Thyroid gland (tissue), 4 donors: Measurements from ENCODE around the gene MPDU1.

ENCODE experiments used
- CTCF ChIP-seq, 6 experiments: fragments of 200-600 bp in 3 of 6; fragments of 450-650 bp in 3 of 6; sonication (generic) in 3 of 6; IDR thresholded peaks; one replicate each; pipeline ENCODE4 v1.5.1; 2016 to 2019; ENCODE audit warnings: antibody characterized with exemption in 6 of 6, mild to moderate bottlenecking in 2 of 6, inconsistent platforms in 1 of 6, moderate library complexity in 1 of 6
- POLR2A ChIP-seq, 2 donors: fragments of 450-650 bp; IDR thresholded peaks; one replicate each; pipeline ENCODE4 v1.6.1; 2017; ENCODE audit warnings: antibody characterized with exemption in 2 of 2, mild to moderate bottlenecking in 2 of 2, moderate library complexity in 1 of 2

- TF ChIP-seq CTCF (IDR thresholded peaks at IDR 0.05) (no peak), POLR2A (IDR thresholded peaks at IDR 0.05) (no peak)
Observed at GRCh38 chr17:7562208-7562605, 21.4 kb upstream of the MPDU1 start.
